ENCODE measurements around the gene INHBB.

The INHBB gene

DNA sequence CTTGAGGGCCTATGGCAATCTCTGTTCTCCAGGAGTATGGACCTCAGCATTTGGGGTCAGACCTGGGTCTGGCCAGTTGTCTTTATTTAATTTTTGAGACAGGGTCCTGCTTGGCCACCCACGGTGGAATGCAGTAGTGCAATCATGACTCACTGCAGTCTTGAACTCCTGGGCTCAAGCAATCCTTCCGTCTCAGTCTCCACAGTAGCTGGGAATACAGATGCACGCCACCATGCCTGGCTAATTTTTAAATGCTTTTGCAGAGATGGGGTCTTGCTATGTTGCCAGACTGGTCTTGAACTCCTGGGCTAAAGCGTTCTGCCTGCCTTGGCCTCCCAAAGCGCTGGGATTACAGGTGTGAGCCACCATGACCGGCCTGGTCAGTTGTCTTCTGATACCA lies 46.4 kb upstream of the INHBB start:
- no peaks in the 10 kb centered on the region for H3K27me3 ChIP-seq (ENCODE audit: low read length)

DNA sequence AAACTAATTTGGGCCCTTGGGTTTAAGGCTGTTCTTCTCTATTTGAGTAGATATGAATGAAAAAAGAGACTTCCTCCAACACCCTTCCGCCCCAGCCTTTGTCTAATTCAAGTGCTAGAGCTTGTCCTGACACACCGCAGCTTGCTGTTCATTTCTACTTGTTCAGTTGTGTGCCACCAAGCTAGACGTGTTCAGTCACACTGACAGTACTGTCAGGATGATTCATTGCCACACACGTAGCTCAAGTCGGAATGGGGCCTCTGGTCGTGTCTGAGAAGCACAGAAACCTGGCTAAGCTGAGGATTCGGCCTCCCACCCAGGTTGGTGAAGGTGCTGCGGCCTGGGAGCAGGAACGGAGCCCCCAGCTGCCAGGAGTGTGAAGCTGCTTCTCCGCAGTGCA lies 45.6 kb upstream of the INHBB start:
- Histone ChIP-seq H3K9ac (ENCODE audit: low read length) (no peak overlapping the region), H4K20me1 (ENCODE audit: low read depth, low read length) (no peaks in the 10 kb centered on the region), H2AFZ (ENCODE audit: low read depth, low read length, severe bottlenecking) (no peak overlapping the region), H3K36me3 (ENCODE audit: low read length) (no peaks in the 10 kb centered on the region), H3K9me2 (replicated peaks; ENCODE audit: insufficient read depth, low read length) (no peaks in the 10 kb centered on the region), H3K4me3 (ENCODE audit: insufficient read depth, low read length, poor library complexity, severe bottlenecking) (no peak overlapping the region), H3K79me2 (ENCODE audit: insufficient read depth, low read length) (no peaks in the 10 kb centered on the region), H3K27ac (ENCODE audit: low read depth, low read length) (no peak overlapping the region), H3K4me2 (ENCODE audit: low read depth, low read length, poor library complexity, severe bottlenecking) (no peak overlapping the region), H3K27me3 (ENCODE audit: low read length) (no peaks in the 10 kb centered on the region), H3K9me3 (ENCODE audit: insufficient read depth, low read length) (no peaks in the 10 kb centered on the region), H3F3A (ENCODE audit: insufficient read depth) (no peaks in the 10 kb centered on the region)
- no peak for TF ChIP-seq EZH2phosphoT487 (conservative IDR thresholded peaks at IDR 0.05; ENCODE audit: low read length)
- TF ChIP-seq, protein P1, sequence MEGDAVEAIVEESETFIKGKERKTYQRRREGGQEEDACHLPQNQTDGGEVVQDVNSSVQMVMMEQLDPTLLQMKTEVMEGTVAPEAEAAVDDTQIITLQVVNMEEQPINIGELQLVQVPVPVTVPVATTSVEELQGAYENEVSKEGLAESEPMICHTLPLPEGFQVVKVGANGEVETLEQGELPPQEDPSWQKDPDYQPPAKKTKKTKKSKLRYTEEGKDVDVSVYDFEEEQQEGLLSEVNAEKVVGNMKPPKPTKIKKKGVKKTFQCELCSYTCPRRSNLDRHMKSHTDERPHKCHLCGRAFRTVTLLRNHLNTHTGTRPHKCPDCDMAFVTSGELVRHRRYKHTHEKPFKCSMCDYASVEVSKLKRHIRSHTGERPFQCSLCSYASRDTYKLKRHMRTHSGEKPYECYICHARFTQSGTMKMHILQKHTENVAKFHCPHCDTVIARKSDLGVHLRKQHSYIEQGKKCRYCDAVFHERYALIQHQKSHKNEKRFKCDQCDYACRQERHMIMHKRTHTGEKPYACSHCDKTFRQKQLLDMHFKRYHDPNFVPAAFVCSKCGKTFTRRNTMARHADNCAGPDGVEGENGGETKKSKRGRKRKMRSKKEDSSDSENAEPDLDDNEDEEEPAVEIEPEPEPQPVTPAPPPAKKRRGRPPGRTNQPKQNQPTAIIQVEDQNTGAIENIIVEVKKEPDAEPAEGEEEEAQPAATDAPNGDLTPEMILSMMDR (IDR thresholded peaks at IDR 0.05; ENCODE audit: insufficient read depth, low read length, poor library complexity, severe bottlenecking) = no peak

More for the DNA sequence above, 46.4 kb upstream of the INHBB start:
- no peak overlapping the region for H3K4me3 ChIP-seq (ENCODE audit: insufficient read depth, low read length, poor library complexity, severe bottlenecking)
- H3K27ac ChIP-seq (ENCODE audit: low read depth, low read length) = no peak overlapping the region
- H3K9ac ChIP-seq (ENCODE audit: low read length) = no peak overlapping the region
- no peaks in the 10 kb centered on the region for H4K20me1 ChIP-seq (ENCODE audit: low read depth, low read length)
- no peaks in the 10 kb centered on the region for H3K36me3 ChIP-seq (ENCODE audit: low read length)
- TF ChIP-seq, protein P1 (IDR thresholded peaks at IDR 0.05; ENCODE audit: insufficient read depth, low read length, poor library complexity, severe bottlenecking) = no peak
- no peak for TF ChIP-seq EZH2phosphoT487 (conservative IDR thresholded peaks at IDR 0.05; ENCODE audit: low read length)
- H3K9me3 ChIP-seq (ENCODE audit: insufficient read depth, low read length) = no peaks in the 10 kb centered on the region
- no peak overlapping the region for H2AFZ ChIP-seq (ENCODE audit: low read depth, low read length, severe bottlenecking)
- H3K9me2 ChIP-seq (replicated peaks; ENCODE audit: insufficient read depth, low read length) = no peaks in the 10 kb centered on the region
- no peaks in the 10 kb centered on the region for H3F3A ChIP-seq (ENCODE audit: insufficient read depth)
- no peak overlapping the region for H3K4me2 ChIP-seq (ENCODE audit: low read depth, low read length, poor library complexity, severe bottlenecking)
- H3K79me2 ChIP-seq (ENCODE audit: insufficient read depth, low read length) = no peaks in the 10 kb centered on the region

DNA sequence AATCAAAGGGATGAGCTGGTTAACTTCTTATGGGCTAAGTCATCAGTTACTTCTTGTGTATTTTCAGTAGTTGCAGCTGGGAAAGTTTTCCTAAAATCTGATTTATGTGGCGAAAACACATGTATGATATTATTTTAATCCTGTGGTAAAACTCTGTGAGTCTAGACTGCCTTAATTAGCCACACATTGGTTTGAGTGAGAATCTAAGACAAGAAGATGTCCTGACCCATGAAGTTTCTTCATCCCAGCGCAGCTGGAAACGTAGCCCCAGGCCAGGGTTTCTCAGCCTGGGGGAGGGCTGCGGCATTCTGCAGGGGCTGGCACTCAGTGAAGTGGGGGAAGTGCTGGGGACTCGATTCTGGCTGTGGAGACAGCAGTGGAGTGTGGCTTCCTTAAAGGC lies 44.7 kb upstream of the INHBB start:
- no peaks in the 10 kb centered on the region for H3K9me2 ChIP-seq (replicated peaks; ENCODE audit: insufficient read depth, low read length)
- no peaks in the 10 kb centered on the region for H3K9me3 ChIP-seq (ENCODE audit: insufficient read depth, low read length)
- no peak overlapping the region for H2AFZ ChIP-seq (ENCODE audit: low read depth, low read length, severe bottlenecking)
- no peaks in the 10 kb centered on the region for H3K27me3 ChIP-seq (ENCODE audit: low read length)
- H3K4me2 ChIP-seq (ENCODE audit: low read depth, low read length, poor library complexity, severe bottlenecking) = no peak overlapping the region
- TF ChIP-seq EZH2phosphoT487 (conservative IDR thresholded peaks at IDR 0.05; ENCODE audit: low read length) = no peak
- TF ChIP-seq, protein P1 (IDR thresholded peaks at IDR 0.05; ENCODE audit: insufficient read depth, low read length, poor library complexity, severe bottlenecking) = no peak
- no peaks in the 10 kb centered on the region for H3F3A ChIP-seq (ENCODE audit: insufficient read depth)
- H3K9ac ChIP-seq (ENCODE audit: low read length) = no peak overlapping the region
- H3K27ac ChIP-seq (ENCODE audit: low read depth, low read length) = no peak overlapping the region
- no peaks in the 10 kb centered on the region for H4K20me1 ChIP-seq (ENCODE audit: low read depth, low read length)
- no peak overlapping the region for H3K4me3 ChIP-seq (ENCODE audit: insufficient read depth, low read length, poor library complexity, severe bottlenecking)
- no peaks in the 10 kb centered on the region for H3K79me2 ChIP-seq (ENCODE audit: insufficient read depth, low read length)
- H3K36me3 ChIP-seq (ENCODE audit: low read length) = no peaks in the 10 kb centered on the region

Data from SU-DHL-6 (cell line).